NT2/D1 (cell line): ENCODE measurements around the gene FSTL1.

Source experiments
- DNase-seq: peaks from one replicate; pipeline ENCODE4 v3.0.0-alpha.2; 2011; ENCODE audit warnings: low read depth, low spot score
- H3K27me3 ChIP-seq: 2 replicates; pipeline ENCODE4 v1.6.0; 2011; ENCODE audit warnings: mild to moderate bottlenecking; ENCODE audit not compliant: insufficient read length, insufficient read depth
- H3K36me3 ChIP-seq: 2 replicates; pipeline ENCODE4 v1.6.1; 2011; ENCODE audit warnings: mild to moderate bottlenecking, low read length, mixed read lengths; ENCODE audit not compliant: insufficient read depth, insufficient read length
- H3K4me1 ChIP-seq: 2 replicates; pipeline ENCODE4 v1.5.1; 2011; ENCODE audit not compliant: insufficient read depth, insufficient read length
- H3K4me3 ChIP-seq: 2 replicates; pipeline ENCODE4 v1.5.1; 2011; ENCODE audit warnings: low read depth; ENCODE audit not compliant: insufficient read length
- H3K9ac ChIP-seq: 2 replicates; pipeline ENCODE4 v1.6.0; 2011; ENCODE audit warnings: low read depth; ENCODE audit not compliant: insufficient read length
- H3K9me3 ChIP-seq: 2 replicates; pipeline ENCODE4 v1.5.1; 2011; ENCODE audit warnings: mild to moderate bottlenecking, low read length; ENCODE audit not compliant: insufficient read depth
- SUZ12 ChIP-seq: IDR thresholded peaks from 2 replicates; pipeline ENCODE4 v1.6.1; 2011; ENCODE audit not compliant: insufficient read length, insufficient read depth; ENCODE audit errors: extremely low read depth
- YY1 ChIP-seq: IDR thresholded peaks from 2 replicates; pipeline ENCODE4 v1.6.1; 2011; ENCODE audit not compliant: insufficient read length, insufficient read depth
- ZNF274 ChIP-seq: IDR thresholded peaks from 2 replicates; pipeline ENCODE4 v1.6.1; 2011; ENCODE audit warnings: mild to moderate bottlenecking, low read depth, low read length

FSTL1 gene

GRCh38 chr3:120468635-120469295 lies 18.0 kb upstream of the FSTL1 start:
- no peak for DNase-seq
- H3K9ac ChIP-seq: no peak overlapping the region
- no peaks in the 10 kb centered on the region for H3K36me3 ChIP-seq
- H3K27me3 ChIP-seq: no peaks in the 10 kb centered on the region
- no peak overlapping the region for H3K4me3 ChIP-seq
- H3K4me1 ChIP-seq: no peaks in the 10 kb centered on the region
- TF ChIP-seq ZNF274 (no peak), SUZ12 (no peak)
- H3K9me3 ChIP-seq: peaks cover 9% of the 10 kb centered on the region

GRCh38 chr3:120462409-120462959 lies 11.7 kb upstream of the FSTL1 start:
- Histone ChIP-seq H3K9me3 (no peaks in the 10 kb centered on the region), H3K9ac (no peak overlapping the region), H3K4me1 (no peaks in the 10 kb centered on the region), H3K36me3 (no peaks in the 10 kb centered on the region), H3K4me3 (no peak overlapping the region), H3K27me3 (no peaks in the 10 kb centered on the region)
- DNase-seq: no peak
- TF ChIP-seq ZNF274 (no peak), YY1 (no peak), SUZ12 (no peak)

GRCh38 chr3:120461416-120461815 lies 10.6 kb upstream of the FSTL1 start:
- DNase-seq: no peak
- Histone ChIP-seq H3K4me1 (no peaks in the 10 kb centered on the region), H3K4me3 (no peak overlapping the region), H3K27me3 (no peaks in the 10 kb centered on the region), H3K36me3 (no peaks in the 10 kb centered on the region), H3K9ac (no peak overlapping the region), H3K9me3 (no peaks in the 10 kb centered on the region)
- TF ChIP-seq ZNF274 (no peak), YY1 (no peak), SUZ12 (no peak)

DNA sequence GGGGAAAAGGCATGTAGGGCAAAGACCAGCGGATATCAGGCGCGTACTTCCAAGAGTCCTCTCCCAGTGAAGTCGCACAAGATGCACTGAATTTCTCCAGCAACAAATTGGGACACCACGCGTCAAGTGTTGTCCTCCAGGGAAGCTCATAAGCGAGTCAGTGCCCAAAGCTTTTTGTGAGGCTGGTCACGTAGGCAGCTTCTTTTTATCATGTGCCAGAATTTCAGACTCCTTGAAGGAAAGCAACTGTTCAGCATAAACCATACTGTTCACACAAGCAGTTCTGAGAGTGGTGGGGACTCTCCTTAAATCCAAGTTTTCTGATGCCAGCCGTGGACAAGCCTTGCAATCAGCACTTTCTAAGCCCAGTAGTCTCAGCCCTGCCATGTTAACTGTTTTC lies 10.1 kb upstream of the FSTL1 start:
- Histone ChIP-seq H3K36me3 (no peaks in the 10 kb centered on the region), H3K9me3 (no peaks in the 10 kb centered on the region), H3K4me1 (no peaks in the 10 kb centered on the region), H3K27me3 (no peaks in the 10 kb centered on the region), H3K4me3 (no peak overlapping the region), H3K9ac (no peak overlapping the region)
- TF ChIP-seq SUZ12 (no peak), ZNF274 (no peak), YY1 (no peak)
- DNase-seq: no peak

- Histone ChIP-seq H3K4me1 (no peaks in the 10 kb centered on the region), H3K9ac (no peak overlapping the region), H3K36me3 (no peaks in the 10 kb centered on the region), H3K27me3 (no peaks in the 10 kb centered on the region), H3K9me3 (no peaks in the 10 kb centered on the region), H3K4me3 (no peak overlapping the region)
- DNase-seq: no peak
- no peak for TF ChIP-seq ZNF274
- no peak for TF ChIP-seq YY1
- TF ChIP-seq SUZ12: no peak
Observed at GRCh38 chr3:120460181-120460790, 9.5 kb upstream of the FSTL1 start.

GRCh38 chr3:120459196-120459595 lies 8.4 kb upstream of the FSTL1 start:
- Histone ChIP-seq H3K4me3 (no peak overlapping the region), H3K4me1 (no peaks in the 10 kb centered on the region), H3K9me3 (no peaks in the 10 kb centered on the region), H3K27me3 (no peaks in the 10 kb centered on the region), H3K9ac (no peak overlapping the region), H3K36me3 (no peaks in the 10 kb centered on the region)
- no peak for TF ChIP-seq SUZ12
- no peak for TF ChIP-seq YY1
- no peak for TF ChIP-seq ZNF274
- no peak for DNase-seq

GRCh38 chr3:120457827-120458226 lies 7.0 kb upstream of the FSTL1 start:
- no peaks in the 10 kb centered on the region for H3K36me3 ChIP-seq
- DNase-seq: no peak
- H3K9ac ChIP-seq: no peak overlapping the region
- H3K9me3 ChIP-seq: 0 out of 2 replicates have a peak, but pooled peaks cover 5% of the 10 kb centered on the region
- no peak overlapping the region for H3K4me3 ChIP-seq
- TF ChIP-seq ZNF274 (no peak), SUZ12 (no peak), YY1 (no peak)
- H3K4me1 ChIP-seq: no peaks in the 10 kb centered on the region
- no peaks in the 10 kb centered on the region for H3K27me3 ChIP-seq
